22Rv1 (cell line): Measurements from ENCODE around the gene RNF168.

Experiments used
- ZFX ChIP-seq: fragments of 450-650 bp; IDR thresholded peaks from 2 replicates; pipeline ENCODE4 v1.6.1; 2017; ENCODE audit warnings: antibody characterized with exemption, borderline replicate concordance
- TF ChIP-seq, protein P1 (sequence below): fragments of 450-650 bp; IDR thresholded peaks from 2 replicates; pipeline ENCODE4 v1.5.1; 2017; ENCODE audit warnings: mild to moderate bottlenecking

DNA sequence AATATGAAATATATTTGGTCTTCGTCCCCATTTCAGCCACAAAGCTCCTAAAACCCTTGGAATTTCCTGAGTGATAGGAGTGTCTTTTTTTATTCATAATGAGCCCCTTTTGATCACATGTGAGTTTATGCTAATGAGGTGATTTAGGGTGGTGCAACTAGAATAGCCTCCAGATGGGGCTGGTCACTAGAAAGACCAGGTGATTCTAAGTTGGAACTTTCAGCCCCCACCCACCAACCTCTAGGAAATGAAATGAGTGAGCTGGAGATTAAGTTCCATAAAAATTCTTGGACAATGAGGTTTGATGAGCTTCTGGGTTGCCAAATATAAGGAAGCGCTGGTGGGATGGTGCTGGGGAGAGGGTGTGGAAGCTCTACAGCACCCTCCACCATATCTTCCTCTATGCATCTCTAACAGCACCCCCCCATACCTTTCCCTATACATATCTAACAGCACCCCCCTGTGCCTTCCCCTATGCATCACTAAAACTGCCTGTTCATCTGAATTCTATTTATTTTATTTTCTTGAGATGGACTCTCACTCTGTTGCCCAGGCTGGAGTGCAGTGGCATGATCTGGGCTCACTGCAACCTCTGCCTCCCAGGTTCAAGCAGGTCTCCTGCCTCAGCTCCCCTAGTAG is 13.7 kb upstream of the RNF168 start:
- TF ChIP-seq, protein P1, sequence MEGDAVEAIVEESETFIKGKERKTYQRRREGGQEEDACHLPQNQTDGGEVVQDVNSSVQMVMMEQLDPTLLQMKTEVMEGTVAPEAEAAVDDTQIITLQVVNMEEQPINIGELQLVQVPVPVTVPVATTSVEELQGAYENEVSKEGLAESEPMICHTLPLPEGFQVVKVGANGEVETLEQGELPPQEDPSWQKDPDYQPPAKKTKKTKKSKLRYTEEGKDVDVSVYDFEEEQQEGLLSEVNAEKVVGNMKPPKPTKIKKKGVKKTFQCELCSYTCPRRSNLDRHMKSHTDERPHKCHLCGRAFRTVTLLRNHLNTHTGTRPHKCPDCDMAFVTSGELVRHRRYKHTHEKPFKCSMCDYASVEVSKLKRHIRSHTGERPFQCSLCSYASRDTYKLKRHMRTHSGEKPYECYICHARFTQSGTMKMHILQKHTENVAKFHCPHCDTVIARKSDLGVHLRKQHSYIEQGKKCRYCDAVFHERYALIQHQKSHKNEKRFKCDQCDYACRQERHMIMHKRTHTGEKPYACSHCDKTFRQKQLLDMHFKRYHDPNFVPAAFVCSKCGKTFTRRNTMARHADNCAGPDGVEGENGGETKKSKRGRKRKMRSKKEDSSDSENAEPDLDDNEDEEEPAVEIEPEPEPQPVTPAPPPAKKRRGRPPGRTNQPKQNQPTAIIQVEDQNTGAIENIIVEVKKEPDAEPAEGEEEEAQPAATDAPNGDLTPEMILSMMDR: no peak
- TF ChIP-seq ZFX: no peak
